K562 (cell line): ENCODE data around the gene PUS7L. TPM values are rescaled to one million over a fixed set of nuclear protein-coding genes. Genes with fewer than 3 reads are reported as not detected.
A peak's percentile ranks its signal among the peaks of the same experiment; 100 is the strongest.
"Not testable (repeated sequence)": the region's sequence is repeated elsewhere in the genome, so short reads cannot be mapped to it uniquely, and the experiment has no call there.

Experiments used
- ATAC-seq: fragments of 200-7000 bp; cut with Tn5 transposase; 3 replicates; pipeline ENCODE4 v1.9.1; 2020; ENCODE audit warnings: moderate library complexity
- BruUV-seq: library from RNA; stranded (reverse); fragments of 400-500 nt; replicated peaks from 2 replicates; lab custom pipeline; 2021; lab: Mats Ljungman, UMichigan
- CTCF ChIA-PET: fragments of 300-600 bp; formaldehyde crosslinking; extraction: SDS; loops from one replicate; lab custom pipeline; 2021; ENCODE audit warnings: low intra/inter-chr PET ratio; lab: Yijun Ruan, JAX
- POLR2A ChIA-PET: fragments of 300-600, 350-650 bp; sonication (Branson Sonifier 250); formaldehyde crosslinking; extraction: SDS; loops from one replicate; lab custom pipeline; 2021; ENCODE audit warnings: antibody characterized with exemption, inconsistent platforms; lab: Yijun Ruan, JAX
- DNase-seq, 4 experiments: peaks; one replicate each; pipeline versions ENCODE4 v3.0.0 to v3.0.0-alpha.2; 2011 to 2018; ENCODE audit warnings: low spot score in 3 of 4, mixed read lengths in 3 of 4; ENCODE audit errors: extremely low read depth in 1 of 4
- FAIRE-seq: peaks from 2 replicates; lab custom pipeline; 2011; peaks lifted over from hg19 to GRCh38; lab: Jason Lieb, UNC
- H2AFZ ChIP-seq: 2 replicates; pipeline ENCODE4 v1.6.0; 2011; ENCODE audit warnings: low read depth, low read length, control low read depth, inconsistent platforms
- H3K27ac ChIP-seq: fragments of 200-600 bp; 3 replicates; pipeline ENCODE4 v1.8.0; 2011; ENCODE audit warnings: low read depth, mild to moderate bottlenecking, control low read depth, inconsistent platforms, low read length, moderate library complexity, mixed read lengths; ENCODE audit errors: extremely low read depth
- H3K27me3 ChIP-seq, 2 experiments: fragments of 300-600 bp in 1 of 2; 2 replicates in 1 of 2; 3 replicates in 1 of 2; pipeline versions ENCODE4 v1.6.0 to v1.8.0; 2011; ENCODE audit warnings: inconsistent platforms in 2 of 2, low read length in 2 of 2, mild to moderate bottlenecking in 1 of 2, mixed read lengths in 1 of 2, moderate library complexity in 1 of 2; ENCODE audit not compliant: control insufficient read depth in 2 of 2, insufficient read depth in 2 of 2
- H3K36me3 ChIP-seq: fragments of 300-600 bp; 3 replicates; pipeline ENCODE4 v1.8.0; 2011; ENCODE audit warnings: mild to moderate bottlenecking, low read length, inconsistent platforms; ENCODE audit not compliant: control insufficient read depth, insufficient read depth
- H3K4me1 ChIP-seq, 2 experiments: fragments of 200-600 bp in 1 of 2; replicated peaks in 1 of 2; 2 replicates in 1 of 2; 3 replicates in 1 of 2; pipeline versions ENCODE4 v1.5.1 to v1.8.0; 2011; ENCODE audit warnings: inconsistent platforms in 2 of 2, low read length in 2 of 2, mild to moderate bottlenecking in 1 of 2, mixed read lengths in 1 of 2, moderate library complexity in 1 of 2; ENCODE audit not compliant: control insufficient read depth in 2 of 2, insufficient read depth in 2 of 2
- H3K4me2 ChIP-seq: 2 replicates; pipeline ENCODE4 v1.6.1; 2011; ENCODE audit warnings: low read length, control low read depth, inconsistent platforms, mixed read lengths; ENCODE audit not compliant: insufficient read depth
- H3K4me3 ChIP-seq: fragments of 200-600 bp; sonication (generic), shearing (Covaris generic); 2 replicates; pipeline ENCODE4 v1.5.1; 2016; ENCODE audit warnings: control low read depth, inconsistent platforms
- H3K79me2 ChIP-seq: fragments of 200-600 bp; 3 replicates; pipeline ENCODE4 v1.8.0; 2011; ENCODE audit warnings: low read length, inconsistent platforms; ENCODE audit not compliant: control insufficient read depth, insufficient read depth
- H3K9ac ChIP-seq, 2 experiments: 2 replicates each; pipeline versions ENCODE4 v1.6.0 to v1.6.1; 2011; ENCODE audit warnings: low read depth in 2 of 2, low read length in 2 of 2, control low read depth in 1 of 2, inconsistent platforms in 1 of 2, mild to moderate bottlenecking in 1 of 2, mixed read lengths in 1 of 2; ENCODE audit not compliant: insufficient read depth in 1 of 2
- H3K9me1 ChIP-seq: one replicate; pipeline ENCODE4 v1.6.0; 2011; ENCODE audit warnings: inconsistent platforms, mild to moderate bottlenecking, low read length, moderate library complexity; ENCODE audit not compliant: control insufficient read depth, insufficient read depth
- H3K9me3 ChIP-seq: replicated peaks from 2 replicates; pipeline ENCODE4 v1.5.1; 2011; ENCODE audit warnings: low read depth, low read length, inconsistent platforms; ENCODE audit not compliant: control insufficient read depth, insufficient read depth
- H4K20me1 ChIP-seq: replicated peaks from 2 replicates; pipeline ENCODE4 v1.6.1; 2011; ENCODE audit warnings: low read length, inconsistent platforms, mixed read lengths; ENCODE audit not compliant: control insufficient read depth, insufficient read depth
- CEBPB ChIP-seq: fragments of 450-650 bp; IDR thresholded peaks from 2 replicates; pipeline ENCODE4 v1.6.1; 2016; ENCODE audit warnings: missing genetic modification characterization, missing compliant biosample characterization
- CEBPG ChIP-seq, 3 experiments: fragments of 200-800 bp in 1 of 3; sonication (Bioruptor generic) in 1 of 3; sonication (generic) in 1 of 3; formaldehyde crosslinking in 1 of 3; IDR thresholded peaks in 2 of 3; conservative IDR thresholded peaks in 1 of 3; 2 replicates each; pipeline versions ENCODE4 v1.6.1 to v1.8.0; 2016 to 2022; ENCODE audit warnings: missing compliant biosample characterization in 2 of 3, missing genetic modification characterization in 2 of 3, mild to moderate bottlenecking in 1 of 3, missing genetic modification reagents in 1 of 3
- DMBX1 ChIP-seq: fragments of 250-450 bp; sonication (Bioruptor Pico); IDR thresholded peaks from 2 replicates; pipeline ENCODE4 v1.8.0; 2022; ENCODE audit warnings: inconsistent platforms, mild to moderate bottlenecking, moderate library complexity, borderline replicate concordance
- ETV1 ChIP-seq: fragments of 450-650 bp; conservative IDR thresholded peaks from 2 replicates; pipeline ENCODE4 v1.6.1; 2016; ENCODE audit warnings: missing genetic modification characterization, control low read depth, low read depth, missing compliant biosample characterization
- FOSL1 ChIP-seq: fragments of 200-800 bp; sonication (Bioruptor generic); conservative IDR thresholded peaks from 2 replicates; pipeline ENCODE4 v1.6.1; 2016; ENCODE audit warnings: missing genetic modification characterization, missing compliant biosample characterization
- GABPA ChIP-seq: fragments of 200-800 bp; sonication (Bioruptor generic); conservative IDR thresholded peaks from 2 replicates; pipeline ENCODE4 v1.6.1; 2016; ENCODE audit warnings: low read depth, missing genetic modification characterization, missing compliant biosample characterization
- SMAD4 ChIP-seq: fragments of 250-450 bp; sonication (Bioruptor Pico); conservative IDR thresholded peaks from 2 replicates; pipeline ENCODE4 v1.8.0; 2021; ENCODE audit warnings: inconsistent platforms, mild to moderate bottlenecking, moderate library complexity
- TCF3 ChIP-seq: sonication (generic); formaldehyde crosslinking; IDR thresholded peaks from 2 replicates; pipeline ENCODE4 v1.4.0; 2020; ENCODE audit warnings: mild to moderate bottlenecking, missing genetic modification reagents
- ZNF175 ChIP-seq: fragments of 200-800 bp; sonication (Bioruptor generic); IDR thresholded peaks from 2 replicates; pipeline ENCODE4 v1.6.1; 2016; ENCODE audit warnings: low read depth, mild to moderate bottlenecking, missing genetic modification characterization, missing compliant biosample characterization
- ZNF395 ChIP-seq: fragments of 200-800 bp; sonication (Bioruptor generic); IDR thresholded peaks from 2 replicates; pipeline ENCODE4 v1.6.1; 2017; ENCODE audit warnings: missing genetic modification characterization, missing compliant biosample characterization
- ZSCAN29 ChIP-seq: fragments of 450-650 bp; IDR thresholded peaks from 2 replicates; pipeline ENCODE4 v1.6.1; 2017
- WGBS: fragments of 100-300 bp; shearing (Covaris generic); methylation state at CpG from one replicate; pipeline ENCODE4 v1.1.6; 2016; ENCODE audit warnings: low coverage, mixed read lengths; ENCODE audit not compliant: insufficient coverage; ENCODE audit errors: missing lambda C conversion rate; 5-methylcytosine and 5-hydroxymethylcytosine counted together
- in situ Hi-C: fragments of 300-500 bp; cut with MboI; formaldehyde crosslinking; loops from 4 replicates; pipeline ENCODE4 v1.15.0; 2018; ENCODE audit warnings: inconsistent platforms, mixed read lengths
- intact Hi-C: fragments of 100-400 bp; cut with micrococcal nuclease; formaldehyde crosslinking; loops from 2 replicates; pipeline ENCODE4 v1.14.2; 2022
- polyA plus RNA-seq, 8 experiments: library from polyadenylated mRNA; depleted of rRNA in 4 of 8; stranded (reverse) in 5 of 8; unstranded in 3 of 8; fragments of >200 nt; fragmentation: Nextera tagmentation in 2 of 8; fragmentation: Illumina TruSeq in 1 of 8; extraction: Ambion mirVana in 2 of 8; extraction: Trizol in 1 of 8; gene quantifications; 2 replicates each; pipeline versions ENCODE4 v1.2.1 to v1.2.3, GENCODE V29; 2011 to 2014; ENCODE audit warnings: inconsistent platforms in 1 of 8, missing spikeins in 1 of 8
- total RNA-seq, 7 experiments: library from RNA; depleted of rRNA in 6 of 7; stranded (reverse); fragments of >200 nt in 6 of 7; fragmentation: Illumina TruSeq in 2 of 7; extraction: Trizol in 2 of 7; gene quantifications; 2 replicates each; pipeline versions ENCODE4 v1.2.1 to v1.2.3, GENCODE V29; 2011 to 2021; ENCODE audit warnings: low replicate concordance in 1 of 7

PUS7L gene
- total and polyA plus RNA-seq, 9 of the 15 experiments (the other 6 are each of a cell fraction or from before 2014, with no cell fraction given) = 10.8 to 53.3 (median 25.2) TPM

- H2AFZ ChIP-seq, H3K9me3 ChIP-seq, BruUV-seq, H3K79me2 ChIP-seq, intact Hi-C loops, H3K36me3 ChIP-seq, H4K20me1 ChIP-seq, H3K4me2 ChIP-seq, H3K9ac ChIP-seq, in situ Hi-C loops, H3K27ac ChIP-seq, CTCF ChIA-PET, H3K4me3 ChIP-seq, H3K4me1 ChIP-seq, ATAC-seq, H3K9me1 ChIP-seq, H3K27me3 ChIP-seq, FAIRE-seq: not testable (repeated sequence)
- POLR2A ChIA-PET = interaction anchor here (0.6 kb wide), 1 partner anchor 416 kb away, joined by 3 read pairs; no protein-coding TSS in a partner anchor
- DNase-seq = peak in 1 of 4 experiments; percentile 40
- TF ChIP-seq TCF3 (CRISPR knock-in tag) = peak; percentile 23; the same call in 1 of the 2 replicates
- peak; percentile 57; the same call in 1 of the 2 replicates for TF ChIP-seq ZSCAN29
- 0% methylated on average over 2 of the region's 2 CpGs for WGBS
Observed at GRCh38 chr12:43703772-43704171, 54.8 kb downstream of the PUS7L start.

DNA sequence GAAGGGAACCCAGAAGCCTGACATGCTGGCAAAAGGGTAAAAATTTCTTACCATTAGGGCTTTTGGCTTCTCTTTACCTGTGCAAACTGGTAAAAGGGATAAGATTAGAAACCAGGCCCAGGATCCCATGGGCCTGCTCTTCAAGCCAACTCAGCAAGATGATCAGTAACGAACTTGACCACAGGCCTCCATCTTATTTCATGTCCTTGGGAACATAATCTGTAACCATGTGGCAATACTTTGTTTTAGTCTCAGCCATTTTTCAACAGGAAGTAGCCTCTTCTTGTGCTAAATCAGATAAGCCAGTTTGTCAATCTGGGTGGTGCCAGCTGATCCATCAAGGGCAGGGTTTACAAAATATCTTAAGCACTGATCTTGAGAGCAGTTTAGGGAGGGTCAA, 57.4 kb downstream of the PUS7L start:
- intact Hi-C loops; POLR2A ChIA-PET; TF ChIP-seq CEBPG (CRISPR knock-in tag; IDR thresholded peaks at IDR 0.05): not testable (repeated sequence)
- WGBS = 0% methylated on average over 1 of the region's 1 CpG
- TF ChIP-seq GABPA (peak; percentile 68), DMBX1 (0 out of 2 replicates have a peak, but pooled peaks have one; percentile 63), CEBPG (tag; conservative IDR thresholded peaks at IDR 0.05 in 1 of 2, IDR thresholded peaks at IDR 0.05 in 1 of 2) (0 out of 4 replicates have a peak, but pooled peaks of 1 of the 2 experiments have one; percentile 26), CEBPB (tag) (peak; percentile 43; the same call in 1 of the 2 replicates), SMAD4 (0 out of 2 replicates have a peak, but pooled peaks have one; percentile 29), ETV1 (tag) (peak; percentile 59; the same call in 1 of the 2 replicates), ZNF395 (CRISPR knock-in tag) (0 out of 2 replicates have a peak, but pooled peaks have one; percentile 49), ZNF175 (CRISPR knock-in tag) (peak; percentile 64; the same call in 1 of the 2 replicates), FOSL1 (0 out of 2 replicates have a peak, but pooled peaks have one; percentile 12)

More for the DNA sequence above, 57.4 kb downstream of the PUS7L start:
- H3K4me3 ChIP-seq, H4K20me1 ChIP-seq, H3K4me2 ChIP-seq, H3K36me3 ChIP-seq, H3K9me1 ChIP-seq, DNase-seq, in situ Hi-C loops, H3K79me2 ChIP-seq, ATAC-seq, H3K27me3 ChIP-seq, CTCF ChIA-PET, BruUV-seq, H3K27ac ChIP-seq, H3K9me3 ChIP-seq, FAIRE-seq, H3K4me1 ChIP-seq, H3K9ac ChIP-seq: not testable (repeated sequence)
- H2AFZ ChIP-seq = peak overlapping the region; percentile 64
